BE2C (cell line): Measurements from ENCODE around the gene CSNK1D.

ENCODE experiments used
- DNase-seq: peaks from one replicate; pipeline ENCODE4 v3.0.0-alpha.2; 2020
- H3K27me3 ChIP-seq: fragments of 250-450 bp; sonication (Bioruptor Pico); 2 replicates; pipeline ENCODE4 v1.5.1; 2020; ENCODE audit warnings: mild to moderate bottlenecking
- H3K36me3 ChIP-seq: fragments of 250-450 bp; sonication (Bioruptor Pico); 2 replicates; pipeline ENCODE4 v1.5.1; 2020; ENCODE audit warnings: mild to moderate bottlenecking
- H3K4me1 ChIP-seq: fragments of 250-450 bp; sonication (Bioruptor Pico); 2 replicates; pipeline ENCODE4 v1.5.1; 2020
- H3K4me3 ChIP-seq: 2 replicates; pipeline ENCODE4 v1.5.1; 2011; ENCODE audit warnings: low read depth, low read length
- H3K9me3 ChIP-seq: fragments of 250-450 bp; sonication (Bioruptor Pico); 2 replicates; pipeline ENCODE4 v1.5.1; 2020
- CTCF ChIP-seq: IDR thresholded peaks from 2 replicates; pipeline ENCODE4 v1.5.1; 2012; ENCODE audit warnings: mild to moderate bottlenecking, low read depth, low read length

The CSNK1D gene

GRCh38 chr17:82225368-82226029 lies 48.0 kb downstream of the CSNK1D start:
- Histone ChIP-seq H3K36me3 (no peaks in the 10 kb centered on the region), H3K9me3 (no peaks in the 10 kb centered on the region), H3K4me1 (no peaks in the 10 kb centered on the region; the same call in 1 of the 2 replicates), H3K27me3 (peaks cover 12% of the 10 kb centered on the region), H3K4me3 (no peak overlapping the region)
- DNase-seq: peak; percentile 14
- no peak for TF ChIP-seq CTCF

- DNase-seq: no peak
- no peaks in the 10 kb centered on the region; the same call in 1 of the 2 replicates for H3K4me1 ChIP-seq
These were observed 48.8 kb downstream of the CSNK1D start for GRCh38 chr17:82224666-82225065.

GRCh38 chr17:82223517-82223916 lies 50.0 kb downstream of the CSNK1D start:
- Histone ChIP-seq H3K36me3 (no peaks in the 10 kb centered on the region), H3K27me3 (peaks cover 3% of the 10 kb centered on the region), H3K4me3 (no peak overlapping the region), H3K4me1 (no peaks in the 10 kb centered on the region), H3K9me3 (no peaks in the 10 kb centered on the region)
- no peak for TF ChIP-seq CTCF
- DNase-seq: no peak

More at GRCh38 chr17:82224666-82225065, 48.8 kb downstream of the CSNK1D start:
- no peak overlapping the region for H3K4me3 ChIP-seq
- peaks cover 12% of the 10 kb centered on the region for H3K27me3 ChIP-seq
- H3K9me3 ChIP-seq: no peaks in the 10 kb centered on the region
- no peaks in the 10 kb centered on the region for H3K36me3 ChIP-seq
- TF ChIP-seq CTCF: no peak

GRCh38 chr17:82222816-82223215 lies 50.7 kb downstream of the CSNK1D start:
- Histone ChIP-seq H3K9me3 (no peaks in the 10 kb centered on the region), H3K36me3 (no peaks in the 10 kb centered on the region), H3K4me1 (no peaks in the 10 kb centered on the region), H3K27me3 (no peaks in the 10 kb centered on the region), H3K4me3 (no peak overlapping the region)
- DNase-seq: no peak
- no peak for TF ChIP-seq CTCF

GRCh38 chr17:82221341-82221902 lies 52.1 kb downstream of the CSNK1D start:
- Histone ChIP-seq H3K27me3 (no peaks in the 10 kb centered on the region), H3K36me3 (no peaks in the 10 kb centered on the region), H3K4me3 (no peak overlapping the region), H3K9me3 (no peaks in the 10 kb centered on the region), H3K4me1 (peaks cover 10% of the 10 kb centered on the region)
- DNase-seq: no peak
- no peak for TF ChIP-seq CTCF
